B cell (primary cell): Measurements from ENCODE around the gene RBPJL. TPM values are rescaled to one million over a fixed set of nuclear protein-coding genes. Genes with fewer than 3 reads are reported as not detected.

Experiments used
- ATAC-seq: fragments of 200-7000 bp; cut with Tn5 transposase; one replicate; pipeline ENCODE4 v1.10.0; 2021; ENCODE audit warnings: low read depth, mild to moderate bottlenecking, moderate number of reproducible peaks, moderate library complexity
- CTCF ChIA-PET: fragments of 350-600 bp; sonication (Branson Sonifier 250); formaldehyde crosslinking; loops from one replicate; lab custom pipeline; 2021; ENCODE audit warnings: antibody characterized with exemption, inconsistent platforms; lab: Charles Lee
- POLR2A ChIA-PET: fragments of 350-600 bp; sonication (Branson Sonifier 250); formaldehyde crosslinking; loops from one replicate; lab custom pipeline; 2021; ENCODE audit warnings: antibody characterized with exemption; lab: Charles Lee
- DNase-seq: peaks from one replicate; pipeline ENCODE4 v3.0.0; 2013
- H2AFZ ChIP-seq: 2 replicates; pipeline ENCODE4 v1.6.1; 2012; ENCODE audit warnings: mild to moderate bottlenecking, low read depth, low read length; ENCODE audit not compliant: insufficient read depth, poor library complexity, severe bottlenecking
- H3K27ac ChIP-seq, 2 donors: 1 replicate in 1 of 2; 2 replicates in 1 of 2; pipeline ENCODE4 v1.5.1; 2012 to 2013; ENCODE audit warnings: low read length in 2 of 2, mild to moderate bottlenecking in 2 of 2, moderate library complexity in 1 of 2
- H3K27me3 ChIP-seq, 4 experiments: fragments of 200-600 bp in 1 of 4; sonication (generic) in 1 of 4; replicated peaks in 1 of 4; 1 replicate in 2 of 4; 2 replicates in 2 of 4; pipeline versions ENCODE4 v1.6.1 to v1.7.0; 2013 to 2016; ENCODE audit warnings: low read length in 3 of 4, mild to moderate bottlenecking in 2 of 4, mixed read lengths in 1 of 4, moderate library complexity in 1 of 4; ENCODE audit not compliant: insufficient read depth in 4 of 4, control insufficient read depth in 3 of 4; ENCODE audit errors: control extremely low read depth in 1 of 4
- H3K36me3 ChIP-seq, 2 experiments: replicated peaks in 1 of 2; 1 replicate in 1 of 2; 2 replicates in 1 of 2; pipeline versions ENCODE4 v1.6.1 to v1.7.1; 2013; ENCODE audit warnings: low read length in 1 of 2; ENCODE audit not compliant: insufficient read depth in 2 of 2, control insufficient read depth in 1 of 2; ENCODE audit errors: control extremely low read depth in 1 of 2, extremely low read depth in 1 of 2
- H3K4me1 ChIP-seq, 2 donors: fragments of 200-600 bp in 1 of 2; sonication (generic) in 1 of 2; 1 replicate in 1 of 2; 2 replicates in 1 of 2; pipeline versions ENCODE4 v1.5.1 to v1.6.1; 2013 to 2017; ENCODE audit warnings: low read length in 2 of 2; ENCODE audit not compliant: control insufficient read depth in 2 of 2, insufficient read depth in 2 of 2
- H3K4me2 ChIP-seq: replicated peaks from 2 replicates; pipeline ENCODE3; 2012; ENCODE audit warnings: mild to moderate bottlenecking, low read depth, low read length; ENCODE audit not compliant: poor library complexity, severe bottlenecking
- H3K4me3 ChIP-seq, 5 experiments: fragments of 200-600 bp in 1 of 5; sonication (generic) in 1 of 5; 1 replicate in 3 of 5; 2 replicates in 2 of 5; pipeline versions ENCODE4 v1.5.1 to v1.7.0; 2011 to 2016; ENCODE audit warnings: low read length in 4 of 5, mild to moderate bottlenecking in 4 of 5, low read depth in 2 of 5, control low read depth in 1 of 5, moderate library complexity in 1 of 5; ENCODE audit not compliant: insufficient read depth in 1 of 5; ENCODE audit errors: control extremely low read depth in 1 of 5, extremely low read depth in 1 of 5
- H3K79me2 ChIP-seq: fragments of 200-600 bp; sonication (generic); one replicate; pipeline ENCODE4 v1.6.0; 2016; ENCODE audit warnings: low read length; ENCODE audit not compliant: control insufficient read depth, insufficient read depth
- H3K9ac ChIP-seq: fragments of 200-600 bp; sonication (generic); 2 replicates; pipeline ENCODE4 v1.6.1; 2017; ENCODE audit warnings: mild to moderate bottlenecking, low read length, moderate library complexity
- H3K9me3 ChIP-seq, 3 donors: one replicate each; pipeline versions ENCODE4 v1.6.1 to v1.7.1; 2013; ENCODE audit warnings: low read length in 2 of 3; ENCODE audit not compliant: control insufficient read depth in 2 of 3, insufficient read depth in 1 of 3; ENCODE audit errors: control extremely low read depth in 1 of 3
- H4K20me1 ChIP-seq: 2 replicates; pipeline ENCODE4 v1.6.0; 2012; ENCODE audit warnings: mild to moderate bottlenecking, low read length; ENCODE audit not compliant: insufficient read depth, control insufficient read depth, poor library complexity, severe bottlenecking
- H3K27ac Mint-ChIP-seq: one replicate; pipeline ENCODE4 v1.8.0; 2021; ENCODE audit warnings: mixed read lengths
- H3K27me3 Mint-ChIP-seq: one replicate; pipeline ENCODE4 v1.8.0; 2021; ENCODE audit warnings: mixed read lengths
- H3K4me1 Mint-ChIP-seq: one replicate; pipeline ENCODE4 v1.8.0; 2021; ENCODE audit warnings: mixed read lengths
- H3K4me3 Mint-ChIP-seq: one replicate; pipeline ENCODE4 v1.8.0; 2021; ENCODE audit warnings: mixed read lengths
- H3K9me3 Mint-ChIP-seq: one replicate; pipeline ENCODE4 v1.8.0; 2022; ENCODE audit warnings: mixed read lengths; ENCODE audit not compliant: insufficient read depth
- CTCF ChIP-seq: fragments of 200-600 bp; IDR thresholded peaks from one replicate; pipeline ENCODE4 v1.8.0; 2022; ENCODE audit warnings: antibody characterized with exemption, mild to moderate bottlenecking
- EZH2 ChIP-seq: IDR thresholded peaks from 2 replicates; pipeline ENCODE4 v1.6.1; 2012; ENCODE audit warnings: borderline replicate concordance, low read depth, mild to moderate bottlenecking, moderate library complexity, low read length; ENCODE audit not compliant: insufficient read depth, poor library complexity, severe bottlenecking
- WGBS: methylation state at CpG from one replicate; pipeline ENCODE4 v1.1.5; 2013; ENCODE audit warnings: missing lambda C conversion rate; ENCODE audit not compliant: insufficient coverage; 5-methylcytosine and 5-hydroxymethylcytosine counted together
- intact Hi-C: fragments of 100-400 bp; cut with micrococcal nuclease; formaldehyde crosslinking; loops from one replicate; pipeline ENCODE4 v1.10.0; 2022
- polyA plus RNA-seq: library from polyadenylated mRNA; depleted of rRNA; stranded (reverse); fragments of >200 nt; gene quantifications from 2 replicates; pipeline ENCODE4 v1.2.3, GENCODE V29; 2012
- total RNA-seq, 2 donors: library from RNA; stranded (reverse); fragments of 120-200 nt in 1 of 2; gene quantifications; 1 replicate in 1 of 2; 2 replicates in 1 of 2; pipeline versions ENCODE4 v1.2.3 to v1.2.4, GENCODE V29; 2013 to 2022

RBPJL gene
- total and polyA plus RNA-seq, 2 donors (not counting 1 experiment from before 2014, with no cell fraction given), result not detected

DNA sequence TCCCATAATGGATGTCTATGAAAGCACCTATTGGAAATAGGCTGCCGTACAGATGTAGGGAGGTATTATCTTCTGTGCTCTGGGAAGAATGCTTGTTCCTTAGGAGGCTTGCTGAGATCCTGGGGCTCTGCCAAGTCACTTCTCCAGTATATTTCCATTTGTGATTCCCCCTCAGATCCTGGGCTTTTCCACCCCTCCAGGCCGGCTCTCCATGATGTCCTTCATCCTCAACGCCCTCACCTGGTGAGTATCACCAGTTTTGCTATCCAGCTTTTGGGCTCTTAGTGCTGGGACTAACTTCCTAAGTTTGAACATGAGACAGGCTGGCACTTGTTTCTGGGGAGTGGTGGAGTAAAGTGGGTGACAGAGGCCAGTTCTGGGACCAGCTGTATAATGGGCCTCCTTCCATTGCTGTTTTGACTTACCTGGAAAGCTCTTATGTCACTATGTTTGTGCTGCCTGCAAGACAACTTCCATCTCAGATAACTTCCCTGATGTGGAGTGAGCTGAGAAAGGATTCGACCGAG lies 58.9 kb downstream of the RBPJL start:
- no peaks in the 10 kb centered on the region for H3K27me3 Mint-ChIP-seq
- H3K27me3 ChIP-seq, result no peaks in the 10 kb centered on the region
- peaks cover 41% of the 10 kb centered on the region for H3K79me2 ChIP-seq
- H3K4me2 ChIP-seq, result no peak overlapping the region
- H3K9me3 Mint-ChIP-seq, result no peaks in the 10 kb centered on the region
- H3K4me1 Mint-ChIP-seq, result peaks cover 70% of the 10 kb centered on the region
- H3K9me3 ChIP-seq, result no peaks in the 10 kb centered on the region
- H3K4me3 ChIP-seq, result no peak overlapping the region
- peaks cover 5 to 32% of the 10 kb centered on the region in 2 experiments for H3K36me3 ChIP-seq
- H2AFZ ChIP-seq, result no peak overlapping the region
- peaks cover 65% of the 10 kb centered on the region for H4K20me1 ChIP-seq
- DNase-seq (no peak), ATAC-seq (no peak)
- no peak overlapping the region for H3K9ac ChIP-seq
- no peak for TF ChIP-seq EZH2
- TF ChIP-seq CTCF, result no peak
- CTCF ChIA-PET, result interaction anchor here (0.7 to 20.6 kb wide), 9 partner anchors 9 to 1054 kb away, joined by 3 to 814 read pairs (median 12); partner anchors contain the start of genes FITM2 and TP53TG5
- no peak overlapping the region for H3K27ac Mint-ChIP-seq
- intact Hi-C loops, result loop anchor here (5.0 kb wide), 1 partner anchor 427 kb away; the partner anchor contains the start of genes DNTTIP1 and WFDC3
- H3K4me3 Mint-ChIP-seq, result peak overlapping the region; percentile 44
- POLR2A ChIA-PET, result interaction anchor here (1.6 to 3.3 kb wide), 2 partner anchors 8 to 71 kb away, joined by 6 to 39 read pairs; no protein-coding TSS in a partner anchor
- H3K4me1 ChIP-seq, result peaks cover 71 to 74% of the 10 kb centered on the region in 2 donors
- H3K27ac ChIP-seq, result no peak overlapping the region
- 100% methylated on average over 3 of the region's 5 CpGs for WGBS

- Histone ChIP-seq H2AFZ (no peak overlapping the region), H3K9me3 (no peaks in the 10 kb centered on the region), H3K4me1 (peaks cover 77 to 80% of the 10 kb centered on the region in 2 donors), H3K79me2 (peaks cover 47% of the 10 kb centered on the region), H3K27me3 (no peaks in the 10 kb centered on the region), H3K36me3 (peaks cover 5 to 32% of the 10 kb centered on the region in 2 experiments), H3K27ac (no peak overlapping the region), H3K4me2 (no peak overlapping the region), H4K20me1 (peaks cover 72% of the 10 kb centered on the region), H3K9ac (no peak overlapping the region), H3K4me3 (no peak overlapping the region)
- intact Hi-C loops, result loop anchor here (5.0 kb wide), 1 partner anchor 426 kb away; the partner anchor contains the start of genes DNTTIP1 and WFDC3
- DNase-seq (no peak), ATAC-seq (no peak)
- no peak overlapping the region for H3K27ac Mint-ChIP-seq
- POLR2A ChIA-PET, result interaction anchor here (1.0 to 1.6 kb wide), 2 partner anchors 7 to 53 kb away, joined by 3 to 6 read pairs; no protein-coding TSS in a partner anchor
- no peaks in the 10 kb centered on the region for H3K27me3 Mint-ChIP-seq
- TF ChIP-seq CTCF, result no peak
- TF ChIP-seq EZH2, result no peak
- peaks cover 77% of the 10 kb centered on the region for H3K4me1 Mint-ChIP-seq
- 100% methylated on average over 1 of the region's 1 CpG for WGBS
- no peak overlapping the region for H3K4me3 Mint-ChIP-seq
- H3K9me3 Mint-ChIP-seq, result no peaks in the 10 kb centered on the region
- CTCF ChIA-PET, result interaction anchor here (0.7 to 20.6 kb wide), 12 partner anchors 9 to 1055 kb away, joined by 3 to 814 read pairs (median 4); partner anchors contain the start of gene FITM2
These were observed 59.6 kb downstream of the RBPJL start for GRCh38 chr20:45366192-45366591.
